Activated CD4-positive, alpha-beta T cell treated with anti-CD3 and anti-CD28 coated beads, Interleukin-2, amount 10 ng/mL, durations not matched to agents 24 days and 14 days (primary cell): ENCODE measurements around the gene TCHH. TPM values are rescaled to one million over a fixed set of nuclear protein-coding genes. Genes with fewer than 3 reads are reported as not detected.

Source experiments
- DNase-seq: peaks from one replicate; pipeline ENCODE4 v3.0.0; 2022
- H3K27ac Mint-ChIP-seq: one replicate; pipeline ENCODE4 v1.8.0; 2022; ENCODE audit warnings: mild to moderate bottlenecking, mixed read lengths
- H3K27me3 Mint-ChIP-seq: one replicate; pipeline ENCODE4 v1.8.0; 2022; ENCODE audit warnings: mixed read lengths
- H3K36me3 Mint-ChIP-seq: one replicate; pipeline ENCODE4 v1.8.0; 2022; ENCODE audit warnings: low read depth, mild to moderate bottlenecking, mixed read lengths
- H3K4me1 Mint-ChIP-seq: one replicate; pipeline ENCODE4 v1.8.0; 2021; ENCODE audit warnings: mixed read lengths
- H3K4me3 Mint-ChIP-seq: one replicate; pipeline ENCODE4 v1.8.0; 2022; ENCODE audit warnings: mild to moderate bottlenecking, moderate library complexity, mixed read lengths
- H3K9me3 Mint-ChIP-seq: one replicate; pipeline ENCODE4 v1.8.0; 2021; ENCODE audit warnings: mixed read lengths
- intact Hi-C: fragments of 100-400 bp; cut with micrococcal nuclease; formaldehyde crosslinking; loops from one replicate; pipeline ENCODE4 v1.15.1; 2023
- total RNA-seq: library from RNA; stranded (reverse); gene quantifications from 2 replicates; pipeline ENCODE4 v1.2.3, GENCODE V29; 2022

The TCHH gene
- total RNA-seq, 1 donor from 2014 or later: not detected

- intact Hi-C loops: loop anchor here (1.0 kb wide), 2 partner anchors 40 to 43 kb away; no protein-coding TSS in a partner anchor
- H3K4me1 Mint-ChIP-seq: peaks cover 4% of the 10 kb centered on the region
- H3K9me3 Mint-ChIP-seq: peaks cover 11% of the 10 kb centered on the region
- no peak overlapping the region for H3K27ac Mint-ChIP-seq
- H3K27me3 Mint-ChIP-seq: peaks cover 35% of the 10 kb centered on the region
- DNase-seq: peak; percentile 57
- H3K36me3 Mint-ChIP-seq: no peaks in the 10 kb centered on the region
- H3K4me3 Mint-ChIP-seq: no peak overlapping the region
Measured at GRCh38 chr1:152141971-152142584, 26.8 kb upstream of the TCHH start.

GRCh38 chr1:152137215-152137614, 22.0 kb upstream of the TCHH start:
- no peak for DNase-seq
- H3K4me1 Mint-ChIP-seq: no peaks in the 10 kb centered on the region
- H3K36me3 Mint-ChIP-seq: no peaks in the 10 kb centered on the region
- no peaks in the 10 kb centered on the region for H3K9me3 Mint-ChIP-seq
- H3K4me3 Mint-ChIP-seq: no peak overlapping the region
- H3K27me3 Mint-ChIP-seq: peaks cover 58% of the 10 kb centered on the region
- no peak overlapping the region for H3K27ac Mint-ChIP-seq
- intact Hi-C loops: no loop called here

GRCh38 chr1:152130186-152130585, 14.9 kb upstream of the TCHH start:
- no peaks in the 10 kb centered on the region for H3K4me1 Mint-ChIP-seq
- peaks cover 58% of the 10 kb centered on the region for H3K27me3 Mint-ChIP-seq
- H3K4me3 Mint-ChIP-seq: no peak overlapping the region
- no peaks in the 10 kb centered on the region for H3K9me3 Mint-ChIP-seq
- H3K27ac Mint-ChIP-seq: no peak overlapping the region
- no peak for DNase-seq
- intact Hi-C loops: no loop called here
- H3K36me3 Mint-ChIP-seq: no peaks in the 10 kb centered on the region

- Mint-ChIP-seq H3K4me1 (no peaks in the 10 kb centered on the region), H3K27me3 (peaks cover 48% of the 10 kb centered on the region), H3K36me3 (no peaks in the 10 kb centered on the region), H3K27ac (no peak overlapping the region), H3K9me3 (no peaks in the 10 kb centered on the region), H3K4me3 (no peak overlapping the region)
- no peak for DNase-seq
- intact Hi-C loops: no loop called here
Measured at GRCh38 chr1:152127673-152128072, 12.4 kb upstream of the TCHH start.

- intact Hi-C loops: no loop called here
- Mint-ChIP-seq H3K27me3 (peaks cover 56% of the 10 kb centered on the region), H3K27ac (no peak overlapping the region), H3K36me3 (no peaks in the 10 kb centered on the region), H3K4me3 (no peak overlapping the region), H3K9me3 (no peaks in the 10 kb centered on the region), H3K4me1 (no peaks in the 10 kb centered on the region)
- DNase-seq: no peak
Measured at GRCh38 chr1:152125834-152126443, 10.7 kb upstream of the TCHH start.

- Mint-ChIP-seq H3K4me3 (no peak overlapping the region), H3K27ac (no peak overlapping the region), H3K4me1 (no peaks in the 10 kb centered on the region), H3K27me3 (peaks cover 45% of the 10 kb centered on the region), H3K36me3 (no peaks in the 10 kb centered on the region), H3K9me3 (no peaks in the 10 kb centered on the region)
- intact Hi-C loops: no loop called here
- DNase-seq: no peak
Measured at GRCh38 chr1:152118915-152119314, 3.7 kb upstream of the TCHH start.

- peaks cover 19% of the 10 kb centered on the region for H3K27me3 Mint-ChIP-seq
- H3K27ac Mint-ChIP-seq: no peak overlapping the region
- H3K9me3 Mint-ChIP-seq: peaks cover 5% of the 10 kb centered on the region
- intact Hi-C loops: no loop called here
- H3K4me1 Mint-ChIP-seq: no peaks in the 10 kb centered on the region
- H3K4me3 Mint-ChIP-seq: no peak overlapping the region
- H3K36me3 Mint-ChIP-seq: peaks cover 6% of the 10 kb centered on the region
- DNase-seq: no peak
Measured at GRCh38 chr1:152112885-152113432, 2.3 kb downstream of the TCHH start.

- intact Hi-C loops: no loop called here
- no peak overlapping the region for H3K27ac Mint-ChIP-seq
- peaks cover 10% of the 10 kb centered on the region for H3K9me3 Mint-ChIP-seq
- H3K4me1 Mint-ChIP-seq: no peaks in the 10 kb centered on the region
- DNase-seq: peak; percentile 67
- H3K36me3 Mint-ChIP-seq: peaks cover 8% of the 10 kb centered on the region
- H3K4me3 Mint-ChIP-seq: no peak overlapping the region
- peaks cover 16% of the 10 kb centered on the region for H3K27me3 Mint-ChIP-seq
Measured at GRCh38 chr1:152112101-152112884, 3.0 kb downstream of the TCHH start.

- intact Hi-C loops: loop anchor here (2.0 kb wide), 1 partner anchor 77 kb away; no protein-coding TSS in a partner anchor
- peak; percentile 74 for DNase-seq
- Mint-ChIP-seq H3K9me3 (peaks cover 14% of the 10 kb centered on the region), H3K4me3 (no peak overlapping the region), H3K27ac (no peak overlapping the region), H3K4me1 (no peaks in the 10 kb centered on the region), H3K36me3 (peaks cover 9% of the 10 kb centered on the region), H3K27me3 (peaks cover 9% of the 10 kb centered on the region)
Measured at GRCh38 chr1:152111515-152111968, 3.7 kb downstream of the TCHH start.

- Mint-ChIP-seq H3K27ac (no peak overlapping the region), H3K36me3 (peaks cover 9% of the 10 kb centered on the region), H3K27me3 (peaks cover 9% of the 10 kb centered on the region), H3K4me1 (no peaks in the 10 kb centered on the region), H3K9me3 (peaks cover 14% of the 10 kb centered on the region), H3K4me3 (no peak overlapping the region)
- intact Hi-C loops: loop anchor here (1.0 to 2.0 kb wide), 2 partner anchors 59 to 78 kb away; no protein-coding TSS in a partner anchor
- peak; percentile 81 for DNase-seq
Measured at GRCh38 chr1:152110860-152111514, 4.3 kb downstream of the TCHH start.

- Mint-ChIP-seq H3K27me3 (peaks cover 9% of the 10 kb centered on the region), H3K27ac (no peak overlapping the region), H3K4me1 (no peaks in the 10 kb centered on the region), H3K4me3 (no peak overlapping the region), H3K36me3 (peaks cover 9% of the 10 kb centered on the region), H3K9me3 (peaks cover 14% of the 10 kb centered on the region)
- peak; percentile 76 for DNase-seq
- intact Hi-C loops: loop anchor here (1.0 to 2.0 kb wide), 2 partner anchors 58 to 78 kb away; no protein-coding TSS in a partner anchor
Measured at GRCh38 chr1:152110365-152110859, 4.8 kb downstream of the TCHH start.

- Mint-ChIP-seq H3K4me1 (no peaks in the 10 kb centered on the region), H3K36me3 (peaks cover 9% of the 10 kb centered on the region), H3K4me3 (no peak overlapping the region), H3K27ac (no peak overlapping the region), H3K9me3 (peaks cover 14% of the 10 kb centered on the region), H3K27me3 (peaks cover 14% of the 10 kb centered on the region)
- intact Hi-C loops: loop anchor here (1.0 to 2.0 kb wide), 2 partner anchors 58 to 79 kb away; no protein-coding TSS in a partner anchor
- no peak for DNase-seq
Measured at GRCh38 chr1:152109998-152110294, 5.3 kb downstream of the TCHH start.

GRCh38 chr1:152109231-152109997, 5.8 kb downstream of the TCHH start:
- Mint-ChIP-seq H3K36me3 (peaks cover 9% of the 10 kb centered on the region), H3K4me3 (no peak overlapping the region), H3K4me1 (no peaks in the 10 kb centered on the region), H3K27ac (no peak overlapping the region), H3K9me3 (peaks cover 14% of the 10 kb centered on the region), H3K27me3 (peaks cover 19% of the 10 kb centered on the region)
- intact Hi-C loops: no loop called here
- peak; percentile 57 for DNase-seq
